Uterus (tissue), 2 donors: ENCODE data around the gene TTC23.

Source experiments
- POLR2A ChIP-seq, 2 donors: fragments of 450-650 bp; IDR thresholded peaks; one replicate each; pipeline ENCODE4 v1.6.1; 2016; ENCODE audit warnings: antibody characterized with exemption in 2 of 2, mild to moderate bottlenecking in 1 of 2, moderate library complexity in 1 of 2
- TF ChIP-seq, protein P1 (sequence below), 4 experiments: fragments of 200-600 bp in 2 of 4; fragments of 450-650 bp in 2 of 4; sonication (generic) in 2 of 4; IDR thresholded peaks; one replicate each; pipeline ENCODE4 v1.5.1; 2016 to 2019; ENCODE audit warnings: antibody characterized with exemption in 4 of 4, mild to moderate bottlenecking in 2 of 4, moderate library complexity in 1 of 4

- TF ChIP-seq, protein P1, sequence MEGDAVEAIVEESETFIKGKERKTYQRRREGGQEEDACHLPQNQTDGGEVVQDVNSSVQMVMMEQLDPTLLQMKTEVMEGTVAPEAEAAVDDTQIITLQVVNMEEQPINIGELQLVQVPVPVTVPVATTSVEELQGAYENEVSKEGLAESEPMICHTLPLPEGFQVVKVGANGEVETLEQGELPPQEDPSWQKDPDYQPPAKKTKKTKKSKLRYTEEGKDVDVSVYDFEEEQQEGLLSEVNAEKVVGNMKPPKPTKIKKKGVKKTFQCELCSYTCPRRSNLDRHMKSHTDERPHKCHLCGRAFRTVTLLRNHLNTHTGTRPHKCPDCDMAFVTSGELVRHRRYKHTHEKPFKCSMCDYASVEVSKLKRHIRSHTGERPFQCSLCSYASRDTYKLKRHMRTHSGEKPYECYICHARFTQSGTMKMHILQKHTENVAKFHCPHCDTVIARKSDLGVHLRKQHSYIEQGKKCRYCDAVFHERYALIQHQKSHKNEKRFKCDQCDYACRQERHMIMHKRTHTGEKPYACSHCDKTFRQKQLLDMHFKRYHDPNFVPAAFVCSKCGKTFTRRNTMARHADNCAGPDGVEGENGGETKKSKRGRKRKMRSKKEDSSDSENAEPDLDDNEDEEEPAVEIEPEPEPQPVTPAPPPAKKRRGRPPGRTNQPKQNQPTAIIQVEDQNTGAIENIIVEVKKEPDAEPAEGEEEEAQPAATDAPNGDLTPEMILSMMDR (IDR thresholded peaks at IDR 0.05): peak in 2 of 4 experiments; percentile 6 to 11
- TF ChIP-seq POLR2A (IDR thresholded peaks at IDR 0.05): no peak
Observed at GRCh38 chr15:99105514-99106341, 143.7 kb downstream of the TTC23 start.
